ENCODE results near the gene ARHGAP10. TPM values are rescaled to one million over a fixed set of nuclear protein-coding genes. Genes with fewer than 3 reads are reported as not detected.

Gene ARHGAP10
- total RNA-seq, 1 experiment from 2014 or later: 9.0 TPM

DNA sequence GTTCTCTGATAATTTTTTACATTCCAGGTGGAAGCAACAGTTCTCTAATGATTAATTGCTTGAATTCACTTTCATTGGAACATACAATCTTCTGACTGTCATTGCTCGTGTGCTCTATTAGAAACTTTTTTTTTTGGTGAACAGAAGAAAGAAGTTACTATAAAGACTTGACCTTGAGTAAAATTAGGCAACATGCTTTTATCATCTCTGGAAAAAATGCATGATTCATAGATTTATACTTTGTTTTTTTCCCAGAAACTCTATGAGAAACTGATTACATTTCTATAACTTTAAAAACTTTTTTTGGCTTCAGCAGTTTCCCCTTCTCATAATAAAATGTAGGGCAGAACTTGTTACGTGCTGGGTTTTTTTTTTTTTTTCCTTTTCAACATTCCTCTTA lies 167.6 kb downstream of the ARHGAP10 start:
- no peaks in the 10 kb centered on the region for H4K20me1 ChIP-seq (ENCODE audit: low read length)
- H3K36me3 ChIP-seq (ENCODE audit: low read depth, low read length): no peaks in the 10 kb centered on the region
- no peaks in the 10 kb centered on the region for H3F3A ChIP-seq (ENCODE audit: low read length, unreplicated experiment)
- no TSS peak for BruUV-seq (replicated peaks)
- TF ChIP-seq CTCF (conservative IDR thresholded peaks at IDR 0.05; ENCODE audit: low read depth, low read length): no peak
- H2AFZ ChIP-seq (ENCODE audit: low read length): no peak overlapping the region
- POLR2A ChIA-PET (ENCODE audit: unreplicated experiment): no interaction called here
- H3K9ac ChIP-seq (ENCODE audit: low read length): no peak overlapping the region
- ATAC-seq (no peak), DNase-seq (no peak)
- H3K4me3 ChIP-seq (ENCODE audit: low read length): no peak overlapping the region
- intact Hi-C loops (cut with micrococcal nuclease): no loop called here
- no peaks in the 10 kb centered on the region for H3K9me3 ChIP-seq (ENCODE audit: low read length)
- H3K27me3 ChIP-seq (ENCODE audit: low read length): no peaks in the 10 kb centered on the region
- H3K9me2 ChIP-seq (replicated peaks; ENCODE audit: low read length): no peaks in the 10 kb centered on the region
- no peak overlapping the region for H3K4me2 ChIP-seq (ENCODE audit: low read length)
- CTCF ChIA-PET: no interaction called here
- no peaks in the 10 kb centered on the region for H3K4me1 ChIP-seq (ENCODE audit: insufficient read depth, low read length)
- H3K79me2 ChIP-seq (ENCODE audit: low read length): no peaks in the 10 kb centered on the region
- no peak overlapping the region for H3K27ac ChIP-seq (ENCODE audit: low read length)

- BruUV-seq (replicated peaks): no TSS peak
Measured at GRCh38 chr4:147901388-147901787, 169.5 kb downstream of the ARHGAP10 start.

GRCh38 chr4:147901916-147902315 lies 170.0 kb downstream of the ARHGAP10 start:
- no peak overlapping the region for H3K4me3 ChIP-seq (ENCODE audit: low read length)
- ChIA-PET POLR2A (ENCODE audit: unreplicated experiment) (no interaction called here), CTCF (no interaction called here)
- intact Hi-C loops (cut with micrococcal nuclease): no loop called here
- H3K4me2 ChIP-seq (ENCODE audit: low read length): no peak overlapping the region
- H3K9ac ChIP-seq (ENCODE audit: low read length): no peak overlapping the region
- H3F3A ChIP-seq (ENCODE audit: low read length, unreplicated experiment): no peaks in the 10 kb centered on the region
- no peaks in the 10 kb centered on the region for H3K9me2 ChIP-seq (replicated peaks; ENCODE audit: low read length)
- no peak overlapping the region for H3K27ac ChIP-seq (ENCODE audit: low read length)
- no peaks in the 10 kb centered on the region for H3K79me2 ChIP-seq (ENCODE audit: low read length)
- no TSS peak for BruUV-seq (replicated peaks)
- H3K27me3 ChIP-seq (ENCODE audit: low read length): no peaks in the 10 kb centered on the region
- no peaks in the 10 kb centered on the region for H3K4me1 ChIP-seq (ENCODE audit: insufficient read depth, low read length)
- no peaks in the 10 kb centered on the region for H4K20me1 ChIP-seq (ENCODE audit: low read length)
- TF ChIP-seq EZH2phosphoT487 (IDR thresholded peaks at IDR 0.05; ENCODE audit: borderline replicate concordance, low read length) (no peak), CTCF (conservative IDR thresholded peaks at IDR 0.05; ENCODE audit: low read depth, low read length) (no peak), EZH2 (IDR thresholded peaks at IDR 0.05; ENCODE audit: low read length, unreplicated experiment) (no peak)
- H2AFZ ChIP-seq (ENCODE audit: low read length): no peak overlapping the region
- no peak for DNase-seq
- no peak for ATAC-seq
- H3K9me3 ChIP-seq (ENCODE audit: low read length): no peaks in the 10 kb centered on the region
- H3K36me3 ChIP-seq (ENCODE audit: low read depth, low read length): no peaks in the 10 kb centered on the region

More at GRCh38 chr4:147901388-147901787, 169.5 kb downstream of the ARHGAP10 start:
- DNase-seq (no peak), ATAC-seq (no peak)
- Histone ChIP-seq H3K27me3 (ENCODE audit: low read length) (no peaks in the 10 kb centered on the region), H3K9me3 (ENCODE audit: low read length) (no peaks in the 10 kb centered on the region), H4K20me1 (ENCODE audit: low read length) (no peaks in the 10 kb centered on the region), H3K9ac (ENCODE audit: low read length) (no peak overlapping the region), H3K27ac (ENCODE audit: low read length) (no peak overlapping the region), H3F3A (ENCODE audit: low read length, unreplicated experiment) (no peaks in the 10 kb centered on the region), H3K79me2 (ENCODE audit: low read length) (no peaks in the 10 kb centered on the region), H3K4me3 (ENCODE audit: low read length) (no peak overlapping the region), H2AFZ (ENCODE audit: low read length) (no peak overlapping the region), H3K4me1 (ENCODE audit: insufficient read depth, low read length) (no peaks in the 10 kb centered on the region), H3K9me2 (replicated peaks; ENCODE audit: low read length) (no peaks in the 10 kb centered on the region), H3K36me3 (ENCODE audit: low read depth, low read length) (no peaks in the 10 kb centered on the region), H3K4me2 (ENCODE audit: low read length) (no peak overlapping the region)
- TF ChIP-seq EZH2 (IDR thresholded peaks at IDR 0.05; ENCODE audit: low read length, unreplicated experiment): no peak
- TF ChIP-seq EZH2phosphoT487 (IDR thresholded peaks at IDR 0.05; ENCODE audit: borderline replicate concordance, low read length): no peak
- ChIA-PET POLR2A (ENCODE audit: unreplicated experiment) (no interaction called here), CTCF (no interaction called here)
- intact Hi-C loops (cut with micrococcal nuclease): no loop called here
